ENCODE results near the gene TFF2. TPM values are rescaled to one million over a fixed set of nuclear protein-coding genes. Genes with fewer than 3 reads are reported as not detected.
A peak's percentile ranks its signal among the peaks of the same experiment; 100 is the strongest.

Gene TFF2
- polyA plus RNA-seq, 3 donors, result not detected

DNA sequence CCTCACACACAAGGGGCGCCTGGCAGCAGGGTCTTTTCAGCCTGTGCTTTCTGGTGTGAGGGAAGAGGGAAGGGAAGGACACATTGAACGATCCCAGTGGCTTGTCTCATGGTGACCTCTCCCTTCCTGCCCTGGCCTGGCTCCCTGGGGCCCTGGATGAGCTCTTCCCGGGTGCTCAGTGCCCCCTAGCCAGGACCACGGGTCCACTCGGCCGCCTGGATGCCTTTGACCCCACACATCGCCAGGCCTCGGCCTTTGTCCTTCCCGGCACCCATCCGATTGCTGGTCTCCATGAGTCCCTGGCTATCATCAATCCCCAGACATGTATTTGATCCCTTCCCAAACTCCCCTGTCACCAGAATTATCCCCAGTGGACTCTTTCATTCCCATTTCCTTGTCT, 29.6 kb downstream of the TFF2 start:
- no peaks in the 10 kb centered on the region for H3K9me3 ChIP-seq (replicated peaks in 1 of 2; ENCODE audit: control insufficient read depth in 1 of 2, insufficient read depth in 1 of 2, low read length in 2 of 2)
- no peaks in the 10 kb centered on the region for H3K36me3 Mint-ChIP-seq
- H3K4me3 Mint-ChIP-seq, result no peak overlapping the region
- H4K20me1 ChIP-seq (ENCODE audit: insufficient read depth, low read length), result no peaks in the 10 kb centered on the region
- intact Hi-C loops (cut with micrococcal nuclease), result no loop called here
- H3K79me2 ChIP-seq (ENCODE audit: insufficient read depth, low read length), result no peaks in the 10 kb centered on the region
- H3K4me1 Mint-ChIP-seq, result peaks cover 21% of the 10 kb centered on the region
- peaks cover 0 to 5% (median 0%) of the 10 kb centered on the region in 7 donors for H3K9me3 Mint-ChIP-seq
- H3K4me2 ChIP-seq (replicated peaks; ENCODE audit: extremely low read depth, low read length, poor library complexity, severe bottlenecking), result no peak overlapping the region
- H3K27ac Mint-ChIP-seq, result no peak overlapping the region
- H3K27ac ChIP-seq (ENCODE audit: low read depth in 1 of 2, low read length in 2 of 2), result no peak overlapping the region
- H3K27me3 ChIP-seq (ENCODE audit: control insufficient read depth in 2 of 2, insufficient read depth in 2 of 2, low read length in 2 of 2), result no peaks in the 10 kb centered on the region
- no peak overlapping the region for H3K9ac ChIP-seq (ENCODE audit: insufficient read depth, low read length, poor library complexity, severe bottlenecking)
- 99% methylated on average over 10 of the region's 10 CpGs for WGBS (ENCODE audit: insufficient coverage)
- H3K36me3 ChIP-seq (replicated peaks in 1 of 2; ENCODE audit: control insufficient read depth in 1 of 2, insufficient read depth in 2 of 2, low read length in 2 of 2), result no peaks in the 10 kb centered on the region
- H3K4me3 ChIP-seq (replicated peaks in 1 of 3; ENCODE audit: low read depth in 2 of 3, low read length in 3 of 3), result no peak overlapping the region
- TF ChIP-seq, protein P1, sequence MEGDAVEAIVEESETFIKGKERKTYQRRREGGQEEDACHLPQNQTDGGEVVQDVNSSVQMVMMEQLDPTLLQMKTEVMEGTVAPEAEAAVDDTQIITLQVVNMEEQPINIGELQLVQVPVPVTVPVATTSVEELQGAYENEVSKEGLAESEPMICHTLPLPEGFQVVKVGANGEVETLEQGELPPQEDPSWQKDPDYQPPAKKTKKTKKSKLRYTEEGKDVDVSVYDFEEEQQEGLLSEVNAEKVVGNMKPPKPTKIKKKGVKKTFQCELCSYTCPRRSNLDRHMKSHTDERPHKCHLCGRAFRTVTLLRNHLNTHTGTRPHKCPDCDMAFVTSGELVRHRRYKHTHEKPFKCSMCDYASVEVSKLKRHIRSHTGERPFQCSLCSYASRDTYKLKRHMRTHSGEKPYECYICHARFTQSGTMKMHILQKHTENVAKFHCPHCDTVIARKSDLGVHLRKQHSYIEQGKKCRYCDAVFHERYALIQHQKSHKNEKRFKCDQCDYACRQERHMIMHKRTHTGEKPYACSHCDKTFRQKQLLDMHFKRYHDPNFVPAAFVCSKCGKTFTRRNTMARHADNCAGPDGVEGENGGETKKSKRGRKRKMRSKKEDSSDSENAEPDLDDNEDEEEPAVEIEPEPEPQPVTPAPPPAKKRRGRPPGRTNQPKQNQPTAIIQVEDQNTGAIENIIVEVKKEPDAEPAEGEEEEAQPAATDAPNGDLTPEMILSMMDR (IDR thresholded peaks at IDR 0.05), result no peak
- no peak for DNase-seq
- peaks cover 16 to 22% of the 10 kb centered on the region in 2 donors for H3K4me1 ChIP-seq (ENCODE audit: control insufficient read depth in 1 of 2, insufficient read depth in 2 of 2, low read length in 2 of 2)
- no peak overlapping the region for H2AFZ ChIP-seq (ENCODE audit: insufficient read depth, low read depth, low read length, poor library complexity, severe bottlenecking)
- H3K27me3 Mint-ChIP-seq (ENCODE audit: low read depth in 3 of 3), result peaks cover 0 to 7% (median 7%) of the 10 kb centered on the region in 3 donors

DNA sequence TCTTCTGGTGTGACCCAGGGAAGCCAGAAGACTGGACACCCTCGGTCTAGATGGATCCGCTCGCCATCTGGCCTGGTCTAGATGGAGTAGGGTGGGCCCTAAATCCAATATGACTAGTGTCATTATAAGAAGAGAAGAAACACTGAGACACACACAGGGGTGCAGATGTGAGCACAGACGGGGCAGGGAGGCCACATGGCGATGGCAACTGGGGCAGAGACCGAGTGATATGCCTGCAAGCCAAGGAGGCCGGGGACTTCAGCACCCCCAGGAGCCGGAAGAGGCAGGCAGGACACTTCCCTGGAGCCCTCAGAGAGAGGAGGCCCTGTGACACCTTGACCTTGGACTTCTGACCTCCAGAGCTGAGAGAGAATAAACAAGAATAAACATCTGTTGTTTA, 30.0 kb downstream of the TFF2 start:
- Mint-ChIP-seq H3K27me3 (ENCODE audit: low read depth in 3 of 3) (peaks cover 0 to 7% (median 7%) of the 10 kb centered on the region in 3 donors), H3K36me3 (no peaks in the 10 kb centered on the region), H3K9me3 (peaks cover 0 to 5% (median 0%) of the 10 kb centered on the region in 7 donors), H3K4me1 (peaks cover 21% of the 10 kb centered on the region), H3K27ac (peak overlapping the region in 1 of 7 donors; percentile 21), H3K4me3 (no peak overlapping the region)
- no peak overlapping the region for H2AFZ ChIP-seq (ENCODE audit: insufficient read depth, low read depth, low read length, poor library complexity, severe bottlenecking)
- H4K20me1 ChIP-seq (ENCODE audit: insufficient read depth, low read length), result no peaks in the 10 kb centered on the region
- DNase-seq, result no peak
- intact Hi-C loops (cut with micrococcal nuclease), result no loop called here
- no peaks in the 10 kb centered on the region for H3K27me3 ChIP-seq (ENCODE audit: control insufficient read depth in 2 of 2, insufficient read depth in 2 of 2, low read length in 2 of 2)
- no peak overlapping the region for H3K4me2 ChIP-seq (replicated peaks; ENCODE audit: extremely low read depth, low read length, poor library complexity, severe bottlenecking)
- TF ChIP-seq, protein P1 (IDR thresholded peaks at IDR 0.05), result no peak
- H3K27ac ChIP-seq (ENCODE audit: low read depth in 1 of 2, low read length in 2 of 2), result no peak overlapping the region
- no peak overlapping the region for H3K9ac ChIP-seq (ENCODE audit: insufficient read depth, low read length, poor library complexity, severe bottlenecking)
- 100% methylated on average over 5 of the region's 8 CpGs for WGBS (ENCODE audit: insufficient coverage)
- H3K4me1 ChIP-seq (ENCODE audit: control insufficient read depth in 1 of 2, insufficient read depth in 2 of 2, low read length in 2 of 2), result peaks cover 16 to 22% of the 10 kb centered on the region in 2 donors
- no peaks in the 10 kb centered on the region for H3K79me2 ChIP-seq (ENCODE audit: insufficient read depth, low read length)
- H3K4me3 ChIP-seq (replicated peaks in 1 of 3; ENCODE audit: low read depth in 2 of 3, low read length in 3 of 3), result no peak overlapping the region
- H3K36me3 ChIP-seq (replicated peaks in 1 of 2; ENCODE audit: control insufficient read depth in 1 of 2, insufficient read depth in 2 of 2, low read length in 2 of 2), result no peaks in the 10 kb centered on the region
- no peaks in the 10 kb centered on the region for H3K9me3 ChIP-seq (replicated peaks in 1 of 2; ENCODE audit: control insufficient read depth in 1 of 2, insufficient read depth in 1 of 2, low read length in 2 of 2)

All from CD14-positive monocyte (primary cell).